ENCODE measurements around the gene AP1AR.
"Not testable (repeated sequence)": the region's sequence is repeated elsewhere in the genome, so short reads cannot be mapped to it uniquely, and the experiment has no call there.

GRCh38 chr4:112309263-112309791, 77.7 kb downstream of the AP1AR start:
- not testable (repeated sequence) for TF ChIP-seq CTCF (IDR thresholded peaks at IDR 0.05; ENCODE audit: low read depth, low read length); EZH2phosphoT487 (IDR thresholded peaks at IDR 0.05; ENCODE audit: low read depth)
